Fibroblast of villous mesenchyme (primary cell): ENCODE results near the gene TKFC. TPM values are rescaled to one million over a fixed set of nuclear protein-coding genes. Genes with fewer than 3 reads are reported as not detected.
A peak's percentile ranks its signal among the peaks of the same experiment; 100 is the strongest.

Experiments
- DNase-seq: peaks from one replicate; pipeline ENCODE4 v3.0.0-alpha.2; 2010; ENCODE audit warnings: low read depth
- H3K4me3 ChIP-seq: 2 replicates; pipeline ENCODE4 v1.5.1; 2011; ENCODE audit warnings: low read depth, mild to moderate bottlenecking, low read length
- total RNA-seq: library from RNA; depleted of rRNA; stranded (reverse); fragments of >200 nt; gene quantifications from 2 replicates; pipeline ENCODE4 v1.2.3, GENCODE V29; 2012
- TF ChIP-seq, protein P1 (sequence below): IDR thresholded peaks from 2 replicates; pipeline ENCODE4 v1.5.1; 2012; ENCODE audit warnings: low read depth, mild to moderate bottlenecking, low read length; ENCODE audit not compliant: insufficient read depth

Gene TKFC
- total RNA-seq, 1 donor: 23.7 TPM

DNA sequence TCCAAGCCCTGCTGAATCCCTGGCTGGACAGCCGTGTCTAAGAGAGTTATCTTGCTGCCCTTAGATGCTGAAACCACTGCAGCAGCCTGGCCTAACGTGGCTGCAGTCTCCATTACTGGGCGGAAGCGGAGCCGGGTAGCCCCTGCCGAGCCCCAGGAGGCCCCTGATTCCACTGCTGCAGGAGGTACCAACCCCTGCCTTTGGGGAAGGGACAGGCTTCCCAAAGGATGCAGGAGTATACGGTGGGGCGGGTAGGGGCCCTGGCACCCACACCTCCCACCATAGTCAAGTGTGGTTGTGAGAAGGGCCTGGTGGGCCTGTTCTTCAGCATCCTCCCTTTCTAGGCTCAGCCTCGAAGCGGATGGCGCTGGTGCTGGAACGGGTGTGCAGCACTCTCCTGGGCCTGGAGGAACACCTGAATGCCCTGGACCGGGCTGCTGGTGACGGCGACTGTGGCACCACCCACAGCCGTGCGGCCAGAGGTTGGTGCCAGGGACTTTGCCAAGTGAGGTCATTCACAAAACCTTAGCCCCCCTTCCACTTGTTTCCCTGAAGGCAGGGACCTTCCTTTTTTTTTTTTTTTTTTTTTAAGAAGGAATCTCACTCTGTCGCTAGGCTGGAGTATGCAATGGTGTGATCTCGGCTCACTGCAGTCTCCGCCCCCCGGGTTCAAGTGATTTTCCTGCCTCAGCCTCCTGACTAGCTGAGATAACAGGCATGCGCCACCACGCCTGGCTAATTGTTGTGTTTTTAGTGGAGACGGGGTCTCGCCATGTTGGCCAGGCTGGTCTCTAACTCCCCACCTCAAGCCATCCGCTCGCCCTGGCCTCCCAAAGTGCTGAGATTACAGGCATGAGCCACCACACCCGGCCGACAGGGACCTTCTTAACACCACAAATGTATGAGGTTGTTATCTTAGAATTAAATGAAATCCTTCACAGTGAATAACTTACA is 11.0 kb downstream of the TKFC start:
- H3K4me3 ChIP-seq: no peak overlapping the region
- TF ChIP-seq, protein P1, sequence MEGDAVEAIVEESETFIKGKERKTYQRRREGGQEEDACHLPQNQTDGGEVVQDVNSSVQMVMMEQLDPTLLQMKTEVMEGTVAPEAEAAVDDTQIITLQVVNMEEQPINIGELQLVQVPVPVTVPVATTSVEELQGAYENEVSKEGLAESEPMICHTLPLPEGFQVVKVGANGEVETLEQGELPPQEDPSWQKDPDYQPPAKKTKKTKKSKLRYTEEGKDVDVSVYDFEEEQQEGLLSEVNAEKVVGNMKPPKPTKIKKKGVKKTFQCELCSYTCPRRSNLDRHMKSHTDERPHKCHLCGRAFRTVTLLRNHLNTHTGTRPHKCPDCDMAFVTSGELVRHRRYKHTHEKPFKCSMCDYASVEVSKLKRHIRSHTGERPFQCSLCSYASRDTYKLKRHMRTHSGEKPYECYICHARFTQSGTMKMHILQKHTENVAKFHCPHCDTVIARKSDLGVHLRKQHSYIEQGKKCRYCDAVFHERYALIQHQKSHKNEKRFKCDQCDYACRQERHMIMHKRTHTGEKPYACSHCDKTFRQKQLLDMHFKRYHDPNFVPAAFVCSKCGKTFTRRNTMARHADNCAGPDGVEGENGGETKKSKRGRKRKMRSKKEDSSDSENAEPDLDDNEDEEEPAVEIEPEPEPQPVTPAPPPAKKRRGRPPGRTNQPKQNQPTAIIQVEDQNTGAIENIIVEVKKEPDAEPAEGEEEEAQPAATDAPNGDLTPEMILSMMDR: no peak
- no peak for DNase-seq

DNA sequence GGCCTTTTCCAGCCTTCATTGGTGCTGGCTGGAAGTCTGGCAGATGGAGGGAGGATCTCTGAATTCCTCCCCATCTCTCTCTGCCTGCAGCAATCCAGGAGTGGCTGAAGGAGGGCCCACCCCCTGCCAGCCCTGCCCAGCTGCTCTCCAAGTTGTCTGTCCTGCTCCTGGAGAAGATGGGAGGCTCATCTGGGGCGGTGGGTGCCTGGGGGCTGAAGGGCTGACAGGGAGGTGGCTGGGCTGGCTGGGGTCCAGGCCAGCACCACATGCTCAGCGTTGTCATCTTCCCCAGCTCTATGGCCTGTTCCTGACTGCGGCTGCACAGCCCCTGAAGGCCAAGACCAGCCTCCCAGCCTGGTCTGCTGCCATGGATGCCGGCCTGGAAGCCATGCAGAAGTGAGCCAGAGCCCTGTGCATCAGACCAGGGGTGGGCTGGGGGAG is 12.2 kb downstream of the TKFC start:
- H3K4me3 ChIP-seq: no peak overlapping the region
- TF ChIP-seq, protein P1: no peak
- DNase-seq: peak; percentile 25

DNA sequence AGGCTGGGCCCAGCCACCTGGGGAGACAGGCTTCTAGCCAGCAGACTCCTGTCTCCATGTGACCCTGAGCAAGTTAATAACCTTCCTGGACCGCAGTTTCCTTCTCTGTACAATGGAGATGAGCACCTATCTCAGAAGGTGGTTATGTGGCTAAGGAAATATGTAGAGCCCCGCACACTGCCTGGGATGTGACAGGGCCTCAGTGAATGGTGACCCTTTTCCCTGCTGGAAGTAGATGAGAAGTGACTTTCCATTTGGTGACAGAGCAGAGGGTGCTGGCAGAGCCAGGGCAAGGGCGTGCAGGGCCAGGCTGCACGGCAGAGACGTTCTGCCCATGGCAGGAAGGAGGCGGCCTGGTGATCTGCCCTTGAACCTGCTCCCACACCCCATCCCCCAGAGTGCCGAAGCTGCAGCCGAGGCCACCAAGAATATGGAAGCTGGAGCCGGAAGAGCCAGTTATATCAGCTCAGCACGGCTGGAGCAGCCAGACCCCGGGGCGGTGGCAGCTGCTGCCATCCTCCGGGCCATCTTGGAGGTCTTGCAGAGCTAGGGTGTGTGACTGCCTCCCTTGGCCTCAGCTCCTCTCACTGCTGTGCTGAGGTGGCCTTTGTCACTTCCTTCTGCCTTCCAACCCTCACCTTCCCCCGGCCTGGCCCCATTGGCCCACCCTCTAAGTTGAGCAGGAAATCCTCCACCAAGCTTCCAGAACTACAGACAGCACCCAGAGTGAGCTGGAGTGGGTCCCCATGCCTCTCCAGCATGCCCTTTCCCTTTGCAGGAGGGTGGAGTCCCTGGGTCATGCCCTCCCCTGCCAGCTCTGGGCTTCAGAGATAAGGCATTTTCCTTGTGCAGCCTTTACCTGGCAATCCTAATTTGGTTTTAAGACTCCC is 13.2 kb downstream of the TKFC start:
- DNase-seq: no peak
- no peak overlapping the region for H3K4me3 ChIP-seq
- TF ChIP-seq, protein P1: no peak

DNA sequence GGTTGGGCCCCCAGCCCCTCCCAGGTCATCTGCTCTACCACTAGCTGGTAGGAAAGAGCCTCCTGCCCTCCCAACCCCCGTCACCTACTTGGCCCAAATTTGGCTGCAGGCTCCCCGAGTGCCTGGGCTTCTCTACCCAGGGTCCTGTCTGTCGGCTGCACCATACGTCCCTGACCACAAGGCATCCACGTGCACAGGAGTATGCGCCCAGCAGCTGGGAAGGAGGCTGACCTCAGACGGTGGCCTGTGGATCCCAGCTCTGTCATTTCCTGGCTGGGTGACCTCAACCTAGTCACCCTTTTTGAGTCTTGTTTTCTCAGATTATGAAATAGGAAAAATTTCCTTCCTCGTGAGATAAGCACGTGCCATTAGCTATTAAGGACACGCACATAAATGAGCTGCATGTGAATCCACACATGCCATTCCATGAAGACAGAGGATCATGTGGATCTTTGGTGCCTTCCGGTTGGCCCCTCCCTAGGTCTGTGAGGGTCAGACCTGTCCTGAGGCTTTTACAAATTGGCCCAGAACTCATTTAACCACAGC is 15.0 kb downstream of the TKFC start:
- TF ChIP-seq, protein P1: no peak
- H3K4me3 ChIP-seq: no peak overlapping the region
- DNase-seq: peak; percentile 81

DNA sequence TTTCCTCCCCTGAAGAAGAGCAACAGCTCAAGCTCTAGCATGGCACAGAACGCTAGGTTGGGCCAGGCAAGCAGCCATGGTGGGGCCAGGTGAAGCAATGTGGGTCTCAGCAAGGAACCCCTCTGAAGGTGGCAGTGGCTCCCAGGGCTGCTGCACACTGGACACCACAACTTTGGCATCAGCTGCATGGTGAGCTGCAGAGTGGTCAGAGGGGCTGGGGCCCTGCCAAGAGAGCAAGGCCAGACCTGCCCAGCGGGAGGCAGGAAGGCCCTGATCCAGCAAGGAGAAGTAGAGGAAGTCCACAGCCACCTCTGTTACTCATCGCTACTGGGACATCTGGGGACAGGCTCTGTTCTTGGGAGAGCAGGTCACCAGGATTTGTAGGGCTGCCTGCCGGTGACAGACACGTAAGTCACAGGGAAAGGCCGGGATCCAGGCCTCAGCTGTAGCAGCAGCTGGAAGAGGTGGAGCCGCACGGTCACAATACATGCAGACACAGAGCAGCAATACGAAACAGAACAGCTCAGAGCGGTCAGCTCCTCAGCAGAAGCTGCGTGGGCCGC is 16.2 kb downstream of the TKFC start:
- DNase-seq: no peak
- TF ChIP-seq, protein P1: no peak
- H3K4me3 ChIP-seq: no peak overlapping the region

DNA sequence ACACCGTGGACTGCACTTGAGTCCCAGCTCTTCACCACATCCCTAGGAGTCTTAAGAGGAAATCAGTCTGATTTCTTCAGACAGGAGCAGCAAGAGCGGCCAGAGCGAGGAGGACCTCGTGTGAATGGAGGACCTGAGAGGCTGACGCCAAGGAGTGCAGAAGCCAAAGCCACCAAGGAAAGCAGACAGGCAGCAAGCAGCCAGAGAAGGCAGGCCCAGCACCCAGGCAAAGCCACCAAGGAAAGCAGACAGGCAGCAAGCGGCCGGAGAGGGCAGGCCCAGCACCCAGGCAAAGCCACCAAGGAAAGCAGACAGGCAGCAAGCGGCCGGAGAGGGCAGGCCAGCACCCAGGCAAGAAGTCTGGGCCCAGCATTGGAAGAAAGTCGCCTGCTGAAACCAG is 16.9 kb downstream of the TKFC start:
- TF ChIP-seq, protein P1: no peak
- no peak for DNase-seq
- no peak overlapping the region for H3K4me3 ChIP-seq
